K562 (cell line): ENCODE data around the gene MAGI1. TPM values are rescaled to one million over a fixed set of nuclear protein-coding genes. Genes with fewer than 3 reads are reported as not detected.

Experiments used
- ATAC-seq: fragments of 200-7000 bp; cut with Tn5 transposase; 3 replicates; pipeline ENCODE4 v1.9.1; 2020; ENCODE audit warnings: moderate library complexity
- BruUV-seq: library from RNA; stranded (reverse); fragments of 400-500 nt; replicated peaks from 2 replicates; lab custom pipeline; 2021; lab: Mats Ljungman, UMichigan
- CTCF ChIA-PET: fragments of 300-600 bp; formaldehyde crosslinking; extraction: SDS; loops from one replicate; lab custom pipeline; 2021; ENCODE audit warnings: low intra/inter-chr PET ratio; lab: Yijun Ruan, JAX
- POLR2A ChIA-PET: fragments of 300-600, 350-650 bp; sonication (Branson Sonifier 250); formaldehyde crosslinking; extraction: SDS; loops from one replicate; lab custom pipeline; 2021; ENCODE audit warnings: antibody characterized with exemption, inconsistent platforms; lab: Yijun Ruan, JAX
- DNase-seq, 4 experiments: peaks; one replicate each; pipeline versions ENCODE4 v3.0.0 to v3.0.0-alpha.2; 2011 to 2018; ENCODE audit warnings: low spot score in 3 of 4, mixed read lengths in 3 of 4; ENCODE audit errors: extremely low read depth in 1 of 4
- FAIRE-seq: peaks from 2 replicates; lab custom pipeline; 2011; peaks lifted over from hg19 to GRCh38; lab: Jason Lieb, UNC
- H2AFZ ChIP-seq: 2 replicates; pipeline ENCODE4 v1.6.0; 2011; ENCODE audit warnings: low read depth, low read length, control low read depth, inconsistent platforms
- H3K27ac ChIP-seq: fragments of 200-600 bp; 3 replicates; pipeline ENCODE4 v1.8.0; 2011; ENCODE audit warnings: low read depth, mild to moderate bottlenecking, control low read depth, inconsistent platforms, low read length, moderate library complexity, mixed read lengths; ENCODE audit errors: extremely low read depth
- H3K27me3 ChIP-seq, 2 experiments: fragments of 300-600 bp in 1 of 2; 2 replicates in 1 of 2; 3 replicates in 1 of 2; pipeline versions ENCODE4 v1.6.0 to v1.8.0; 2011; ENCODE audit warnings: inconsistent platforms in 2 of 2, low read length in 2 of 2, mild to moderate bottlenecking in 1 of 2, mixed read lengths in 1 of 2, moderate library complexity in 1 of 2; ENCODE audit not compliant: control insufficient read depth in 2 of 2, insufficient read depth in 2 of 2
- H3K36me3 ChIP-seq: fragments of 300-600 bp; 3 replicates; pipeline ENCODE4 v1.8.0; 2011; ENCODE audit warnings: mild to moderate bottlenecking, low read length, inconsistent platforms; ENCODE audit not compliant: control insufficient read depth, insufficient read depth
- H3K4me1 ChIP-seq, 2 experiments: fragments of 200-600 bp in 1 of 2; replicated peaks in 1 of 2; 2 replicates in 1 of 2; 3 replicates in 1 of 2; pipeline versions ENCODE4 v1.5.1 to v1.8.0; 2011; ENCODE audit warnings: inconsistent platforms in 2 of 2, low read length in 2 of 2, mild to moderate bottlenecking in 1 of 2, mixed read lengths in 1 of 2, moderate library complexity in 1 of 2; ENCODE audit not compliant: control insufficient read depth in 2 of 2, insufficient read depth in 2 of 2
- H3K4me2 ChIP-seq: 2 replicates; pipeline ENCODE4 v1.6.1; 2011; ENCODE audit warnings: low read length, control low read depth, inconsistent platforms, mixed read lengths; ENCODE audit not compliant: insufficient read depth
- H3K4me3 ChIP-seq: fragments of 200-600 bp; sonication (generic), shearing (Covaris generic); 2 replicates; pipeline ENCODE4 v1.5.1; 2016; ENCODE audit warnings: control low read depth, inconsistent platforms
- H3K79me2 ChIP-seq: fragments of 200-600 bp; 3 replicates; pipeline ENCODE4 v1.8.0; 2011; ENCODE audit warnings: low read length, inconsistent platforms; ENCODE audit not compliant: control insufficient read depth, insufficient read depth
- H3K9ac ChIP-seq, 2 experiments: 2 replicates each; pipeline versions ENCODE4 v1.6.0 to v1.6.1; 2011; ENCODE audit warnings: low read depth in 2 of 2, low read length in 2 of 2, control low read depth in 1 of 2, inconsistent platforms in 1 of 2, mild to moderate bottlenecking in 1 of 2, mixed read lengths in 1 of 2; ENCODE audit not compliant: insufficient read depth in 1 of 2
- H3K9me1 ChIP-seq: one replicate; pipeline ENCODE4 v1.6.0; 2011; ENCODE audit warnings: inconsistent platforms, mild to moderate bottlenecking, low read length, moderate library complexity; ENCODE audit not compliant: control insufficient read depth, insufficient read depth
- H3K9me3 ChIP-seq: replicated peaks from 2 replicates; pipeline ENCODE4 v1.5.1; 2011; ENCODE audit warnings: low read depth, low read length, inconsistent platforms; ENCODE audit not compliant: control insufficient read depth, insufficient read depth
- H4K20me1 ChIP-seq: replicated peaks from 2 replicates; pipeline ENCODE4 v1.6.1; 2011; ENCODE audit warnings: low read length, inconsistent platforms, mixed read lengths; ENCODE audit not compliant: control insufficient read depth, insufficient read depth
- CTBP1 ChIP-seq: fragments of 450-650 bp; IDR thresholded peaks from 2 replicates; pipeline ENCODE4 v1.6.1; 2016; ENCODE audit warnings: borderline replicate concordance
- GTF2A2 ChIP-seq: IDR thresholded peaks from 2 replicates; pipeline ENCODE4 v1.6.1; 2016; ENCODE audit warnings: mild to moderate bottlenecking, missing genetic modification characterization, missing compliant biosample characterization
- HMGXB4 ChIP-seq: sonication (generic); formaldehyde crosslinking; IDR thresholded peaks from 2 replicates; pipeline ENCODE4 v1.8.1; 2023; ENCODE audit warnings: mild to moderate bottlenecking, missing genetic modification reagents
- IRF9 ChIP-seq: fragments of 450-650 bp; IDR thresholded peaks from 2 replicates; pipeline ENCODE4 v1.6.1; 2016; ENCODE audit warnings: missing biosample characterization, missing genetic modification characterization
- KLF6 ChIP-seq: fragments of 250-450 bp; sonication (Bioruptor Pico); IDR thresholded peaks from 2 replicates; pipeline ENCODE4 v1.4.0; 2020; ENCODE audit warnings: mild to moderate bottlenecking, moderate library complexity, borderline replicate concordance
- MTA1 ChIP-seq: fragments of 450-650 bp; IDR thresholded peaks from 2 replicates; pipeline ENCODE4 v1.6.1; 2017; ENCODE audit warnings: borderline replicate concordance
- NFYB ChIP-seq: IDR thresholded peaks from 2 replicates; pipeline ENCODE4 v1.6.1; 2011; ENCODE audit warnings: mild to moderate bottlenecking, moderate library complexity; ENCODE audit not compliant: insufficient read length; ENCODE audit errors: extremely low read depth
- NUFIP1 ChIP-seq: fragments of 450-650 bp; IDR thresholded peaks from 2 replicates; pipeline ENCODE4 v1.6.1; 2018; ENCODE audit not compliant: partially characterized antibody
- PHB ChIP-seq: fragments of 250-450 bp; sonication (Bioruptor Pico); IDR thresholded peaks from 2 replicates; pipeline ENCODE4 v1.5.0; 2021
- RNF219 ChIP-seq: fragments of 250-450 bp; sonication (Bioruptor Pico); IDR thresholded peaks from 2 replicates; pipeline ENCODE4 v1.5.0; 2022; ENCODE audit warnings: mild to moderate bottlenecking
- TAF1 ChIP-seq: IDR thresholded peaks from 2 replicates; pipeline ENCODE4 v1.6.1; 2011; ENCODE audit warnings: mild to moderate bottlenecking, low read length, moderate library complexity; ENCODE audit not compliant: insufficient read depth, control insufficient read depth, severe bottlenecking; ENCODE audit errors: extremely low read depth
- TEAD4 ChIP-seq, 2 experiments: sonication (generic) in 1 of 2; formaldehyde crosslinking in 1 of 2; IDR thresholded peaks; 2 replicates each; pipeline versions ENCODE4 v1.6.1 to v1.8.0; 2012 to 2022; ENCODE audit warnings: borderline replicate concordance in 1 of 2, inconsistent platforms in 1 of 2, low read length in 1 of 2, mild to moderate bottlenecking in 1 of 2, missing genetic modification reagents in 1 of 2
- TGIF2 ChIP-seq: sonication (generic); formaldehyde crosslinking; IDR thresholded peaks from 2 replicates; pipeline ENCODE4 v1.8.1; 2022; ENCODE audit warnings: mild to moderate bottlenecking, missing genetic modification reagents, moderate library complexity
- TSC22D4 ChIP-seq: fragments of 450-650 bp; IDR thresholded peaks from 2 replicates; pipeline ENCODE4 v1.6.1; 2016; ENCODE audit warnings: missing genetic modification characterization, missing biosample characterization, control low read depth
- ZFPM2 ChIP-seq: fragments of 250-450 bp; sonication (Bioruptor Pico); IDR thresholded peaks from 2 replicates; pipeline ENCODE4 v1.5.1; 2022; ENCODE audit warnings: mild to moderate bottlenecking
- ZNF212 ChIP-seq: fragments of 450-650 bp; formaldehyde crosslinking; IDR thresholded peaks from 2 replicates; pipeline ENCODE4 v1.4.0; 2020; ENCODE audit warnings: mild to moderate bottlenecking
- ZNF274 ChIP-seq: IDR thresholded peaks from 2 replicates; pipeline ENCODE4 v1.6.1; 2011; ENCODE audit warnings: low read depth, mild to moderate bottlenecking, low read length, moderate library complexity, borderline replicate concordance
- ZSCAN32 ChIP-seq: fragments of 450-650 bp; formaldehyde crosslinking; IDR thresholded peaks from 2 replicates; pipeline ENCODE4 v1.4.0; 2020; ENCODE audit warnings: mild to moderate bottlenecking, moderate library complexity
- WGBS: fragments of 100-300 bp; shearing (Covaris generic); methylation state at CpG from one replicate; pipeline ENCODE4 v1.1.6; 2016; ENCODE audit warnings: low coverage, mixed read lengths; ENCODE audit not compliant: insufficient coverage; ENCODE audit errors: missing lambda C conversion rate; 5-methylcytosine and 5-hydroxymethylcytosine counted together
- in situ Hi-C: fragments of 300-500 bp; cut with MboI; formaldehyde crosslinking; loops from 4 replicates; pipeline ENCODE4 v1.15.0; 2018; ENCODE audit warnings: inconsistent platforms, mixed read lengths
- intact Hi-C: fragments of 100-400 bp; cut with micrococcal nuclease; formaldehyde crosslinking; loops from 2 replicates; pipeline ENCODE4 v1.14.2; 2022
- polyA plus RNA-seq, 8 experiments: library from polyadenylated mRNA; depleted of rRNA in 4 of 8; stranded (reverse) in 5 of 8; unstranded in 3 of 8; fragments of >200 nt; fragmentation: Nextera tagmentation in 2 of 8; fragmentation: Illumina TruSeq in 1 of 8; extraction: Ambion mirVana in 2 of 8; extraction: Trizol in 1 of 8; gene quantifications; 2 replicates each; pipeline versions ENCODE4 v1.2.1 to v1.2.3, GENCODE V29; 2011 to 2014; ENCODE audit warnings: inconsistent platforms in 1 of 8, missing spikeins in 1 of 8
- total RNA-seq, 7 experiments: library from RNA; depleted of rRNA in 6 of 7; stranded (reverse); fragments of >200 nt in 6 of 7; fragmentation: Illumina TruSeq in 2 of 7; extraction: Trizol in 2 of 7; gene quantifications; 2 replicates each; pipeline versions ENCODE4 v1.2.1 to v1.2.3, GENCODE V29; 2011 to 2021; ENCODE audit warnings: low replicate concordance in 1 of 7

Gene MAGI1
- total and polyA plus RNA-seq, 9 of the 15 experiments (the other 6 are each of a cell fraction or from before 2014, with no cell fraction given) = 7.8 to 59.4 (median 43.2) TPM

- TF ChIP-seq IRF9 (tag) = no peak
These were observed 210.0 kb downstream of the MAGI1 start (continued) for GRCh38 chr3:65828706-65829105.

GRCh38 chr3:65827076-65827475 is 211.6 kb downstream of the MAGI1 start:
- intact Hi-C loops = no loop called here
- Histone ChIP-seq H3K27me3 (no peaks in the 10 kb centered on the region), H3K4me3 (no peak overlapping the region), H3K4me2 (no peak overlapping the region), H3K9me3 (no peaks in the 10 kb centered on the region), H4K20me1 (no peaks in the 10 kb centered on the region), H3K9ac (no peak overlapping the region), H2AFZ (no peak overlapping the region), H3K36me3 (no peaks in the 10 kb centered on the region), H3K4me1 (no peaks in the 10 kb centered on the region), H3K79me2 (no peaks in the 10 kb centered on the region), H3K9me1 (no peaks in the 10 kb centered on the region), H3K27ac (no peak overlapping the region)
- ChIA-PET POLR2A (interaction anchor here (0.7 kb wide), 1 partner anchor 476 kb away, joined by 4 read pairs; no protein-coding TSS in a partner anchor), CTCF (no interaction called here)
- TF ChIP-seq HMGXB4 (CRISPR knock-in tag) (no peak), TAF1 (no peak), RNF219 (CRISPR knock-in tag) (no peak), TEAD4 (IDR thresholded peaks at IDR 0.05; ENCODE audit: low read length) (no peak), TEAD4 (CRISPR knock-in tag; IDR thresholded peaks at IDR 0.05; ENCODE audit: borderline replicate concordance) (no peak), PHB (CRISPR knock-in tag) (no peak), NUFIP1 (no peak), ZNF212 (CRISPR knock-in tag) (no peak), GTF2A2 (tag) (no peak), MTA1 (no peak), ZNF274 (no peak), KLF6 (CRISPR knock-in tag) (no peak), CTBP1 (no peak), ZFPM2 (CRISPR knock-in tag) (no peak), NFYB (no peak), ZSCAN32 (CRISPR knock-in tag) (no peak), TGIF2 (CRISPR knock-in tag) (no peak), TSC22D4 (no peak)
- in situ Hi-C loops = no loop called here
- ATAC-seq (no peak), DNase-seq (no peak), FAIRE-seq (no peak)
- 0% methylated on average over 2 of the region's 2 CpGs for WGBS
- no TSS peak for BruUV-seq
